NCI-H2029 (cell line): Measurements from ENCODE around the gene GRM1.

Source experiments
- DNase-seq: peaks from one replicate; lab custom pipeline; 2025; lab: John Stamatoyannopoulos, UW

GRM1 gene

GRCh38 chr6:146277142-146277541 lies 248.3 kb downstream of the GRM1 start:
- no peak for DNase-seq

GRCh38 chr6:146281651-146282362 lies 252.9 kb downstream of the GRM1 start:
- no peak for DNase-seq

- DNase-seq = no peak
Observed at GRCh38 chr6:146282837-146283236, 254.0 kb downstream of the GRM1 start.

DNA sequence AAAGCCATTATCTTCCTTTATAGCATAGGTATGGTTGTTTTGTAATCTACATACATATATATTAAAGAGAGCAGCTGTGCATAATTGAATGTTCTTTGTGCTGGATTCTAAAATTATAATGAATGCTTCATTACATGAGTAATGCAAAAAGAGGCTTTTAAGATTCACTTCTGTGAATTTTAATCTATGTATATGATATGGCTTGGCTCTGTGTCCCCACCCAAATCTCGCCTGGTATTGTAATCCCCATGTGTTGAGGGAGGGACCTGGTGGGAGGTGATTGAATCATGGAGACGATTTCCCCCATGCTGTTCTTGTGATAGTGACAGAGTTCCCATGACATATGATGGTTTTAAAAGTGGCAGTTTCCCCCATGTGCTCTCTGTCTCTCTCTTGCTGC lies 255.4 kb downstream of the GRM1 start:
- DNase-seq = no peak

GRCh38 chr6:146286961-146287360 lies 258.1 kb downstream of the GRM1 start:
- no peak for DNase-seq

- no peak for DNase-seq
Observed at GRCh38 chr6:146287691-146288369, 259.0 kb downstream of the GRM1 start.

DNA sequence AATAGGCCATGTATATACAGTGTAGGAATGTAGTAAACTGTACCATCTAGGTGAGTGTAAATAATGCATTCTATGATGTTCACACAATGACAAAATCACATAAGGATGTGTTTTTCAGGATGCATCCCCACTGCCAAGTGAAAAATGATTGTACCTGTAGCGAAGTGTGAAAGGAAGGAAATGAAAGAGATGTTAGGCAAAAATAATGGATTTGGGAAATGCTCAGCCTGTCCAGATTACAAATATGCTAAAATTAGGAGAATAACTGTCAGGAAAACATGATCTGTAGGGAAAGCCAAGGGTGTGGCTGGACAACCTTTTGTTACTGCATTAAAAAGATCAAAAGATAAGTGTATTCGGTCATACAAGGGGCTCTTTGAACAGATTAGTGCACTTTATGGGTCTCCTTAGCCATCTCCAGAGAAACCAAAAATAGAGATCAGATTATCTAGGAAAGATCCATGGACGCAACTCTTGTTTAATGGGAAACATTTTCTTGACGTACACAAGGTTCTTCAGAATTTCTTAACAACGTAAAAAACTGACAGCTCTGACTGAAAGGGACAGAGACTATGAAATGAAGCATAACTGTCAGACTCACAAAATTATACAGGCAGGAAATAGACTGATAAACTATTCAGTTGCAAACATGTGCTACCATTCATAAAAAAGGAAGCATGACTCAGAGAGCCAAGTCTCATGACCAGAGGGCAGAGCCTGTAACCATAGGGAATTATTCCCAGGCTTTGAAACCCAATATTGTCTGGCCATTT lies 261.1 kb downstream of the GRM1 start:
- no peak for DNase-seq

DNA sequence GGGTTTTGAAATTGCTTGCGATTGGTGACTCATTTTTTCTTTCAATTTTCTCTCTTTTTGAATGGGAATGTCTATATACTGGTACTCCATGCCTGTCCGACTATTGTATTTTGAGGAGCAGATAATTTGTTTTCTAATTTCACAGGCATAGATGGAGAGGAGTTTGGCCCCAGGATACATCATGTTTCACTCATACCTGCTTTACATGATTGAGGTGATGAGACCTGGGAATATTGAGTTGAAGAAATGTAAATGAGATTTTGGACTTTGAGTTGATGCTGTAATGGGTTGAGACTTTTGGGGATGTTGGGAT lies 261.7 kb downstream of the GRM1 start:
- DNase-seq = no peak

DNA sequence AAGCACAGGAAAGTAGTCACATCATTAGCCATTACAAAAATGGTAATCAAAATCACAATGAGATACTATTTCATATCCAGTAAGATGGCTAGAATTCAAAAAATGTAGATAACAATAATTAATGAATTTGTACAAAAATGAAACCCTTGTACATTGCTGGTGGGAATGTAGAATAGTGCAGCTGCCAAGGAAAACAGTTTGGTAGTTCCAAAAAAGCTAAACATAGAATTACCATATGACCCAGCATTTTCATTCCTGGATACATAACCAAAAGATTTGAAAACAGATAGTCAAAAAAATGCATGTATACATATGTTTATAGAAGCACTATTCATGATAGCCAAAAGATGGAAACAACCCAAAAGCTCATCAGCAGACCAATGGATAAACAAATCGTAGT lies 263.6 kb downstream of the GRM1 start:
- no peak for DNase-seq

DNA sequence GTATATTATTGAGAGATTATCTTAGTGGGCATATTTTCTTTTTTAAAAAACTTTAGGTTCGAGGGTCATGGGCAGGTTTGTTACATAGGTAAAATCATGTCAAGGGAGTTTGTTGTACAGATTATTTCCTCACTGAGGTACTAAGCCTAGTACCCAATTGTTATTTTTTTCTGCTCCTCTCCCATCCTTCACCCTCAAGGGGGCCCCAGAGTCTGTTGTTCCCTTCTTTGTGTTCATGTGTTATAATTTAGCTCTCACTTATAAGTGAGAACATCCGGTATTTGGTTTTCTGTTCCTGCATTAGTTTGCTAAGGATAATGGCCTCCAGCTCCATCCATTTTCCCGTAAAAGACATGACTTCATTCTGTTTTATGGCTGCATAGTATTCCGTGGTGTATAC lies 266.8 kb downstream of the GRM1 start:
- no peak for DNase-seq

GRCh38 chr6:146297815-146298214 lies 269.0 kb downstream of the GRM1 start:
- DNase-seq = no peak

DNA sequence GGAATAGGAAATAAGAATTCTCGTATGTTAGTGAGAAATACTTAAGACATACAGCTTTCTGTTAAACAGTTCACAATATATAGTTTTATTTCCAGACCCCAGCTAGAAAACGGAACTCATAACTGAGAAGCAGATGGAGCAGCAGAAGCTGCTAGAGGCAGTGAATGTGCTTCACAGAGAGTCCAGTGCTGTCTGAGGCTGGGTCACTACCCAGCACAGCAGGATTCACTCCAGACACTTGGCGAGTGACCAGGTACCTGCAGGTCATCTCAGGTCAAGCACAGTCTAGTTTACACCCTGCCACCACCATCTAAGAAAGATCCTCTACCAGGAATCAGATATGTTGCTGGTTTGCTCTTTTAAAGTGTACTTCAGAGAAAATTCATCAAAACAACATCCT lies 271.7 kb downstream of the GRM1 start:
- DNase-seq = no peak

- no peak for DNase-seq
Observed at GRCh38 chr6:146301764-146302163, 272.9 kb downstream of the GRM1 start.

- DNase-seq = no peak
Observed at GRCh38 chr6:146302994-146303393, 274.1 kb downstream of the GRM1 start.

- DNase-seq = no peak
Observed at GRCh38 chr6:146304181-146304580, 275.3 kb downstream of the GRM1 start.

GRCh38 chr6:146305092-146305491 lies 276.2 kb downstream of the GRM1 start:
- DNase-seq = no peak

GRCh38 chr6:146305951-146306350 lies 277.1 kb downstream of the GRM1 start:
- DNase-seq = no peak

DNA sequence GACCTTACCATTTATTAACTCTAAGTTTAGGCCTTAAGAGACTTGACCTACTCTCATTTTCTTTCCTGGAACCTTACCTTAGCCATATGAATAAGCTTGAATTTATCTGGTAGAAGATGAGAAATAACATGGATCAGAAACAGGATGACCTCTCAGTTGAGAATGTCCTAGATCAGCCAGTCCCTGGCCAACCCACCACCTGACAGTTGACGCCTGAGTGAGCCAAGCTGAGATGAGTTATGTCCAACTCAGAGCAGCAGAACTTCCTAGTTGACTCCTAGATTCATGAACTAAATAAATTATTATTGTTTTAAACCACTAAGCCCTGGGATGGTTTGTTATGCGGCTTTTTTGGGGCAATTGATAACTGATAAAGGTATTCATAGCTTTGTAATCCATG lies 281.8 kb downstream of the GRM1 start:
- DNase-seq = no peak

DNA sequence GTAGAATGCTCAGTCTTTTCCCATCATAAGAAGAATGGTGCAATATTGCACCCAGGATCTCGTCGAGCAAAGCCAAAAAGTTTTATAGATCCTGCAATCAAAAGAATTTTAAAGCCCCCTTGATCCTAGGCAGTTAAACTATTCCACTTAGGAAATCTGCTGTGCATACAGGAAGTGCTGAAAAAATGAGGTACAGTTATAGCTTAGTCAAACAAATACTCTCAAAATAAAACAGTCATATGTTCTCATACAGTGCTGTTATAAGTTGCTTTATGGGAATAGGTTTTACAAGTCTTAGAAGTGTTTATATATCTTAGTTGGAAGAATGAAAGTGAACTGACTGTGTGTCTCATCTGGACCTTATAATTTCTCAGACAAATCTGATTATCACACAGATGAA lies 282.2 kb downstream of the GRM1 start:
- no peak for DNase-seq

DNA sequence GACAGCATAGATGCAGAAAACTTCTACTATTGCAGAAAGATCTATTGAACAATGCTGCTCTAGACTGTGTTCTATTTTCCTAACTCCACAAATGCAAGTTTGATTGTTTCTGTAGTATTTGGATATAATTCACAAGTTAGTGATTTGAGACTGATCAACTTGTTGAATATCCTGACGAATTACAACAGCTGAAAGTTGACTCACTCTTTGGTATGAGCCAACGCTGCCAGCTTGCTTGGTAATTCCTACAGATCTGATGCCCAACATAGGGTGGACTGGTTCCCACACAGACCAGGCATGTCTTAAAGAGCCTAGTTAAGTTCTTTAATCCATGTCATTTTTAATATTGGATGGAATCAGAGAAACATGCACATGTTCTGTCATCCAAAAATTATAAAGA lies 283.7 kb downstream of the GRM1 start:
- no peak for DNase-seq

DNA sequence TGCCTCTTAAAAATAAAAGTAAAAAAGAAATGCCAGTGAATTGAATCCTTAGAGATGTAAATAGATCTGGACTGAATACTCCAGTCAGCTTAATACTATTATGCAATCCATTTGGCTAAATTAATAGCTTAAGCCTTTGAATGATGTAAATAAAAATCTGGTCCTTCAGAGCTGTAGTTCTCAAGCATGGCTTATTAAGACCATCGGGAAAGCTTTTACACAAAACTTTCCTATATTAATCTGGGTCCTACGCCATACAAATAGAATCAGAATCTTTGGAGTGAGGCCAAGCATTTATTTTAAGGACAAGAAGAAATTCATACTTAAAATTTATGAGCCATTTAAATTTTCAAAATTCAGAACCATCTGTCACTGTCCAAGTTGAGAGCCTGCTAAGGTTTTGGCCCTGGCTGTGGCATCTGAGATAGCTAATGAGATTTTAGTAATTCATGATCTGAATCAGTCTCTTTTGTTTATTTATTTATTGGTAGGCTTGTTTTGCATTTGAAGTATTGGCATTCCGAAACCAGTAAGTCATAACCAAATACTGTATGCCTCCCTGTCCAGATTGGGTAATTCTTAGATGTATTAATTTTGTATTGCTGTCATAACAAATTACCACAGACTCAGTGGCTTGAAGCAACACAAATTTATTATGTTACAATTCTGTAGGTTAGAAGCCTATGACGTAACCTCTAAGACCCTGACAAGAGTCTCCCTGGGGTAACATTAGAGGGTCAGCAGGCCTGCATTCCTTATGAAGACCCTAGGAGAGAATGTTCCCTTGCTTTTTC lies 286.7 kb downstream of the GRM1 start:
- no peak for DNase-seq

DNA sequence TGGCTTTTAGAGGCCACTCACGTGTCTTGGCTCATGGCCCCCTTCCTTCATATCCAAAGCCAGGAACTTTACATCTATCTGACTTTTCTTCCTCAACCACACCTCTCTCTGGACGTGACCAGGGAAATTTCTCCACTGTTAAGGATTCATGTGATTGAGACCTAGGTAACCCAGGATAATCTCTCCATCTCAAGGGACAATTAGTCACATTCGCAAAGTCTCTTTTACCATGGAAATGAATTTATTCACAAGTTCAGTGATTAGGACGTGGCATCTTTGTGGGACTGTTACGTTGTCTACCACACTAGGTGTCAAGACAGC lies 287.3 kb downstream of the GRM1 start:
- DNase-seq = no peak

GRCh38 chr6:146331013-146331412 lies 302.2 kb downstream of the GRM1 start:
- DNase-seq = no peak
